Mucosa of stomach (tissue), 1 donor: ENCODE data around the gene BLTP2.
"Not testable (repeated sequence)": the region's sequence is repeated elsewhere in the genome, so short reads cannot be mapped to it uniquely, and the experiment has no call there.

Experiments
- H3K27me3 ChIP-seq: one replicate; pipeline ENCODE4 v1.7.0; 2013; ENCODE audit warnings: mild to moderate bottlenecking, low read length; ENCODE audit not compliant: control insufficient read depth, insufficient read depth
- H3K36me3 ChIP-seq: one replicate; pipeline ENCODE4 v1.7.0; 2013; ENCODE audit warnings: low read length; ENCODE audit not compliant: control insufficient read depth, insufficient read depth
- H3K4me1 ChIP-seq: one replicate; pipeline ENCODE4 v1.7.0; 2013; ENCODE audit warnings: mild to moderate bottlenecking, low read length; ENCODE audit not compliant: control insufficient read depth, insufficient read depth
- H3K4me3 ChIP-seq: one replicate; pipeline ENCODE4 v1.7.0; 2013; ENCODE audit warnings: low read length
- H3K9ac ChIP-seq: one replicate; pipeline ENCODE4 v1.7.0; 2013; ENCODE audit warnings: mild to moderate bottlenecking, low read length, moderate library complexity
- H3K9me3 ChIP-seq: one replicate; pipeline ENCODE4 v1.7.0; 2013; ENCODE audit warnings: mild to moderate bottlenecking, low read length, moderate library complexity; ENCODE audit not compliant: control insufficient read depth
- donor health status: Pancreatic carcinoma.

The BLTP2 gene

GRCh38 chr17:28665994-28666393 lies 21.0 kb upstream of the BLTP2 start:
- no peaks in the 10 kb centered on the region for H3K9me3 ChIP-seq
- no peaks in the 10 kb centered on the region for H3K36me3 ChIP-seq
- H3K4me3 ChIP-seq, result no peak overlapping the region
- H3K4me1 ChIP-seq, result peaks cover 10% of the 10 kb centered on the region
- no peak overlapping the region for H3K9ac ChIP-seq
- no peaks in the 10 kb centered on the region for H3K27me3 ChIP-seq

- H3K9ac ChIP-seq, result no peak overlapping the region
- no peaks in the 10 kb centered on the region for H3K9me3 ChIP-seq
- H3K4me3 ChIP-seq, result no peak overlapping the region
- no peaks in the 10 kb centered on the region for H3K27me3 ChIP-seq
- H3K36me3 ChIP-seq, result no peaks in the 10 kb centered on the region
- peaks cover 15% of the 10 kb centered on the region for H3K4me1 ChIP-seq
These were observed 18.8 kb upstream of the BLTP2 start for GRCh38 chr17:28663723-28664122.

- Histone ChIP-seq H3K4me3 (peak overlapping the region; percentile 52), H3K36me3 (no peaks in the 10 kb centered on the region), H3K27me3 (no peaks in the 10 kb centered on the region), H3K9ac (peak overlapping the region; percentile 97), H3K4me1 (peaks cover 15% of the 10 kb centered on the region), H3K9me3 (no peaks in the 10 kb centered on the region)
These were observed 17.5 kb upstream of the BLTP2 start for GRCh38 chr17:28662527-28662829.

GRCh38 chr17:28661635-28662526 lies 16.9 kb upstream of the BLTP2 start, which contains the start of the genes SDF2 and SUPT6H:
TSS of gene SDF2 (minus strand) at chr17:28661906. CDS start at chr17:28661876, 30 bp downstream.
TSS of gene SUPT6H (plus strand) at chr17:28662205. CDS start at chr17:28673402, 11,197 bp downstream.
- Histone ChIP-seq H3K4me3 (peak within 1 kb of the TSS; percentile 52), H3K36me3 (no peaks in the 10 kb centered on the region), H3K4me1 (peaks cover 15% of the 10 kb centered on the region), H3K9ac (peak within 1 kb of the TSS; percentile 97), H3K27me3 (no peaks in the 10 kb centered on the region), H3K9me3 (no peaks in the 10 kb centered on the region)

- not testable (repeated sequence) for H3K36me3 ChIP-seq, H3K4me3 ChIP-seq, H3K27me3 ChIP-seq, H3K9ac ChIP-seq, H3K9me3 ChIP-seq
- H3K4me1 ChIP-seq, result peaks cover 15% of the 10 kb centered on the region
These were observed 14.5 kb upstream of the BLTP2 start for GRCh38 chr17:28659497-28659881.

GRCh38 chr17:28658766-28659496 lies 14.0 kb upstream of the BLTP2 start:
- H3K4me1 ChIP-seq, result peaks cover 15% of the 10 kb centered on the region
- not testable (repeated sequence) for H3K27me3 ChIP-seq, H3K9ac ChIP-seq, H3K9me3 ChIP-seq, H3K4me3 ChIP-seq, H3K36me3 ChIP-seq

- H3K36me3 ChIP-seq, H3K4me3 ChIP-seq, H3K27me3 ChIP-seq, H3K9ac ChIP-seq, H3K9me3 ChIP-seq: not testable (repeated sequence)
- H3K4me1 ChIP-seq, result peaks cover 14% of the 10 kb centered on the region
These were observed 13.4 kb upstream of the BLTP2 start for GRCh38 chr17:28658342-28658741.

GRCh38 chr17:28657756-28658155 lies 12.8 kb upstream of the BLTP2 start:
- Histone ChIP-seq H3K9ac (no peak overlapping the region), H3K4me3 (no peak overlapping the region), H3K27me3 (no peaks in the 10 kb centered on the region), H3K4me1 (peaks cover 8% of the 10 kb centered on the region), H3K9me3 (no peaks in the 10 kb centered on the region), H3K36me3 (no peaks in the 10 kb centered on the region)

GRCh38 chr17:28655160-28655559 lies 10.2 kb upstream of the BLTP2 start:
- no peaks in the 10 kb centered on the region for H3K36me3 ChIP-seq
- no peak overlapping the region for H3K9ac ChIP-seq
- no peaks in the 10 kb centered on the region for H3K9me3 ChIP-seq
- H3K27me3 ChIP-seq, result no peaks in the 10 kb centered on the region
- H3K4me3 ChIP-seq, result no peak overlapping the region
- H3K4me1 ChIP-seq, result peaks cover 3% of the 10 kb centered on the region

GRCh38 chr17:28648698-28649097 lies 3.7 kb upstream of the BLTP2 start:
- peaks cover 7% of the 10 kb centered on the region for H3K36me3 ChIP-seq
- H3K4me1 ChIP-seq, result peaks cover 24% of the 10 kb centered on the region
- H3K4me3 ChIP-seq, result no peak overlapping the region
- no peaks in the 10 kb centered on the region for H3K9me3 ChIP-seq
- H3K9ac ChIP-seq, result no peak overlapping the region
- no peaks in the 10 kb centered on the region for H3K27me3 ChIP-seq

GRCh38 chr17:28646039-28646754 lies 1.2 kb upstream of the BLTP2 start:
- Histone ChIP-seq H3K27me3 (no peaks in the 10 kb centered on the region), H3K4me1 (peaks cover 31% of the 10 kb centered on the region), H3K9ac (peak overlapping the region; percentile 63), H3K9me3 (no peaks in the 10 kb centered on the region), H3K36me3 (peaks cover 7% of the 10 kb centered on the region), H3K4me3 (peak overlapping the region; percentile 18)

GRCh38 chr17:28645576-28645939 lies 600 bp upstream of the BLTP2 start:
- Histone ChIP-seq H3K27me3 (no peaks in the 10 kb centered on the region), H3K4me3 (peak overlapping the region; percentile 61), H3K4me1 (peaks cover 31% of the 10 kb centered on the region), H3K9me3 (no peaks in the 10 kb centered on the region), H3K9ac (peak overlapping the region; percentile 84), H3K36me3 (peaks cover 7% of the 10 kb centered on the region)
